ENCODE measurements around the gene WWP2. TPM values are rescaled to one million over a fixed set of nuclear protein-coding genes. Genes with fewer than 3 reads are reported as not detected.

The WWP2 gene
- total RNA-seq, 1 donor from 2014 or later = 26.8 TPM

DNA sequence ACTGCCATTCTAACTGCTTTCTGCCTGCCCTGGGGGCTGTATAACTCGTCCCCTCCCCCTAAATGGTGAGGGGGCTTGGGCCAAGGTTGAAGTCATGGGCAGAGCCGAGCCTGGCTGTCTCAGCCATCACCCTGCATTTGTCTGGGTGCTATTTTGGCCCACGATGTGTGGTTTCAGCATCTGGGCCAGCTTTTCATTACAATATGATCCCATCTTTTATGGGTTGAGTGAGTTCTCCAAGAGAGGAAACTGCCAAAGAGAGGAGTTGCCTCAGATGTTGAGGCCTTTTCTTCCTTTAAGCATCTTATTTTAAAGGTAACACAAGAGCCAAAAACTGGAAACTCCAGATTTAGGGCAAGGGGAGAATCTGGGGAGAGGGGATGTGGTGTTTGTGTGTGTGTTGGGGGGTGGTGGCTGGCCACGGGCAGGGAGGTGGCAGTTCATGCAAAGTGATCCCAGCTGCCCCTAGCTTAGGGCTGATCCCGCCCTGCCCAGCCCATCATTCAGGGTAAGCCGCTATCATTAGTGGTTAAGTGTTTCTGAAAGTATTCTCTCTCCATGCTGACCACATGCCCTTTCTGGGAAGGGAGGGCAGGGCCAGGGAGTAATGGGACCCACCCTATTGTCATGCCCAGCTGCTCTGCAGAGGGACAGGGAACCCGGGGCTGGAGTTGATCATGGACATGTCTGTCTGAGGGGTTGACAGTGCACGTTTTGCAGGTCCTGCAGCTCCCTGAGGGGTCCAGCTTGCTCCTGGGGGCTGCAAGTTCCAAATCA, 105.8 kb downstream of the WWP2 start:
- TF ChIP-seq, protein P1, sequence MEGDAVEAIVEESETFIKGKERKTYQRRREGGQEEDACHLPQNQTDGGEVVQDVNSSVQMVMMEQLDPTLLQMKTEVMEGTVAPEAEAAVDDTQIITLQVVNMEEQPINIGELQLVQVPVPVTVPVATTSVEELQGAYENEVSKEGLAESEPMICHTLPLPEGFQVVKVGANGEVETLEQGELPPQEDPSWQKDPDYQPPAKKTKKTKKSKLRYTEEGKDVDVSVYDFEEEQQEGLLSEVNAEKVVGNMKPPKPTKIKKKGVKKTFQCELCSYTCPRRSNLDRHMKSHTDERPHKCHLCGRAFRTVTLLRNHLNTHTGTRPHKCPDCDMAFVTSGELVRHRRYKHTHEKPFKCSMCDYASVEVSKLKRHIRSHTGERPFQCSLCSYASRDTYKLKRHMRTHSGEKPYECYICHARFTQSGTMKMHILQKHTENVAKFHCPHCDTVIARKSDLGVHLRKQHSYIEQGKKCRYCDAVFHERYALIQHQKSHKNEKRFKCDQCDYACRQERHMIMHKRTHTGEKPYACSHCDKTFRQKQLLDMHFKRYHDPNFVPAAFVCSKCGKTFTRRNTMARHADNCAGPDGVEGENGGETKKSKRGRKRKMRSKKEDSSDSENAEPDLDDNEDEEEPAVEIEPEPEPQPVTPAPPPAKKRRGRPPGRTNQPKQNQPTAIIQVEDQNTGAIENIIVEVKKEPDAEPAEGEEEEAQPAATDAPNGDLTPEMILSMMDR (IDR thresholded peaks at IDR 0.05) = no peak
- no peak for TF ChIP-seq EZH2phosphoT487 (IDR thresholded peaks at IDR 0.05)
- TF ChIP-seq EZH2 (IDR thresholded peaks at IDR 0.05) = no peak
- no peak overlapping the region for H3K4me3 Mint-ChIP-seq
- Histone ChIP-seq H3K36me3 (no peaks in the 10 kb centered on the region), H3K4me1 (peaks cover 3% of the 10 kb centered on the region), H3K9me3 (ENCODE audit: low read depth) (no peaks in the 10 kb centered on the region), H3K79me2 (ENCODE audit: low read depth) (no peaks in the 10 kb centered on the region), H3K9ac (no peak overlapping the region), H4K20me1 (ENCODE audit: low read depth) (no peaks in the 10 kb centered on the region), H3K27me3 (no peaks in the 10 kb centered on the region), H2AFZ (replicated peaks) (no peak overlapping the region), H3K4me2 (no peak overlapping the region), H3K27ac (no peak overlapping the region), H3K4me3 (no peak overlapping the region), H3F3A (ENCODE audit: low read depth) (no peaks in the 10 kb centered on the region)
- peaks cover 4% of the 10 kb centered on the region for H3K4me1 Mint-ChIP-seq
- no peaks in the 10 kb centered on the region for H3K36me3 Mint-ChIP-seq
- no peak overlapping the region for H3K27ac Mint-ChIP-seq
- no peak for DNase-seq (ENCODE audit: low spot score)
- H3K9me3 Mint-ChIP-seq = no peaks in the 10 kb centered on the region
- H3K27me3 Mint-ChIP-seq (ENCODE audit: insufficient read depth, low read depth) = peaks cover 2% of the 10 kb centered on the region

DNA sequence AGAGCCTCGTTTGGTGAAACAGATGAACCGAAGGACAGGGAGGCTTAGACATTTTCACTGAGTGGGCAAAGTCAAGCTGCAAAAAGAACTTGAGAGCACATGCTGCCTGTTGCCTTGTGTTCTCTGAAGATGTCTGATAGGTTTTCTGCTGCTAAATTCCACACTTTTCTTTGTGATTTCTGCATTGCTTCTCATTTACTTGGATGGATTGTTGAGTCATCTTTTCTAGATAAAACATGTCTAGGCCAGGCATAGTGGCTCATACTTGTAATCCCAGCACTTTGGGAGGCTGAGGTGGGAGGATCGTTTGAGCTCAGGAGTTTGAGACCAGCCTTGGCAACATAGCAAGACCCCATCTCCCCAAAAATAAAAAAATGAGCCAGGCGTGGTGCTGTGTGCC, 108.6 kb downstream of the WWP2 start:
- Histone ChIP-seq H3K9me3 (ENCODE audit: low read depth) (no peaks in the 10 kb centered on the region), H3K4me2 (no peak overlapping the region), H3F3A (ENCODE audit: low read depth) (no peaks in the 10 kb centered on the region), H3K4me1 (peaks cover 2% of the 10 kb centered on the region), H3K36me3 (no peaks in the 10 kb centered on the region), H3K27ac (no peak overlapping the region), H4K20me1 (ENCODE audit: low read depth) (no peaks in the 10 kb centered on the region), H3K9ac (no peak overlapping the region), H3K4me3 (no peak overlapping the region), H2AFZ (replicated peaks) (no peak overlapping the region), H3K79me2 (ENCODE audit: low read depth) (no peaks in the 10 kb centered on the region), H3K27me3 (no peaks in the 10 kb centered on the region)
- H3K4me1 Mint-ChIP-seq = peaks cover 2% of the 10 kb centered on the region
- H3K4me3 Mint-ChIP-seq = no peak overlapping the region
- DNase-seq (ENCODE audit: low spot score) = no peak
- peaks cover 2% of the 10 kb centered on the region for H3K27me3 Mint-ChIP-seq (ENCODE audit: insufficient read depth, low read depth)
- TF ChIP-seq, protein P1 (IDR thresholded peaks at IDR 0.05) = no peak
- TF ChIP-seq EZH2phosphoT487 (IDR thresholded peaks at IDR 0.05) = no peak
- TF ChIP-seq EZH2 (IDR thresholded peaks at IDR 0.05) = no peak
- H3K9me3 Mint-ChIP-seq = no peaks in the 10 kb centered on the region
- peaks cover 7% of the 10 kb centered on the region for H3K36me3 Mint-ChIP-seq
- H3K27ac Mint-ChIP-seq = no peak overlapping the region

- Mint-ChIP-seq H3K4me1 (no peaks in the 10 kb centered on the region), H3K27ac (no peak overlapping the region), H3K4me3 (no peak overlapping the region), H3K27me3 (ENCODE audit: insufficient read depth, low read depth) (peaks cover 2% of the 10 kb centered on the region), H3K36me3 (peaks cover 14% of the 10 kb centered on the region), H3K9me3 (peaks cover 4% of the 10 kb centered on the region)
- no peak overlapping the region for H3K4me3 ChIP-seq
- H3K9me3 ChIP-seq (ENCODE audit: low read depth) = peaks cover 2% of the 10 kb centered on the region
- TF ChIP-seq, protein P1 (IDR thresholded peaks at IDR 0.05) = no peak
- TF ChIP-seq EZH2phosphoT487 (IDR thresholded peaks at IDR 0.05) (no peak), EZH2 (IDR thresholded peaks at IDR 0.05) (no peak)
- H3K4me2 ChIP-seq = no peak overlapping the region
- DNase-seq (ENCODE audit: low spot score) = no peak
- no peaks in the 10 kb centered on the region for H3K4me1 ChIP-seq
- no peaks in the 10 kb centered on the region for H4K20me1 ChIP-seq (ENCODE audit: low read depth)
- no peak overlapping the region for H2AFZ ChIP-seq (replicated peaks)
- H3K9ac ChIP-seq = no peak overlapping the region
- H3K36me3 ChIP-seq = no peaks in the 10 kb centered on the region
- H3K79me2 ChIP-seq (ENCODE audit: low read depth) = no peaks in the 10 kb centered on the region
- H3K27ac ChIP-seq = no peak overlapping the region
- H3K27me3 ChIP-seq = no peaks in the 10 kb centered on the region
- no peaks in the 10 kb centered on the region for H3F3A ChIP-seq (ENCODE audit: low read depth)
Measured at GRCh38 chr16:69871708-69872107, 109.6 kb downstream of the WWP2 start.
